ENCODE results near the gene CDPF1.

CDPF1 gene

DNA sequence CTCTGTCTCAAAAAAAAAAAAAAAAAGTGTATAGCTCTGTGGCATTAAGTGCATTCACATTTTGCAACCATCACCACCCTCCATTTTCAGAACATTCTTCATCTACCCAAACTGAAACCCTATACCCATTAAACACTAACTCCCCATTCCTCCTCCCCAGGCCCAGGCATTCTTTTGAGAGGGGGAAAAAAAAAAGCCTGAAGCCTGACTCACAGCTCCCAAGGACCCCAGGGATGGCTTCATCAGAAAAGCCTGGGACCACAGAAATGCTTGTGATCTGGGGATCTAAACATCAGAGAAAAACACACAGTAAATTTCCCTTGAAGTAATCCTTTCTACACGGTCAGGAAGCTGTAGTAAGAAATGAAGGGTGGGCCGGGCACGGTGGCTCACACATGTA, 35.9 kb upstream of the CDPF1 start:
- peaks cover 23% of the 10 kb centered on the region for H3K36me3 ChIP-seq

DNA sequence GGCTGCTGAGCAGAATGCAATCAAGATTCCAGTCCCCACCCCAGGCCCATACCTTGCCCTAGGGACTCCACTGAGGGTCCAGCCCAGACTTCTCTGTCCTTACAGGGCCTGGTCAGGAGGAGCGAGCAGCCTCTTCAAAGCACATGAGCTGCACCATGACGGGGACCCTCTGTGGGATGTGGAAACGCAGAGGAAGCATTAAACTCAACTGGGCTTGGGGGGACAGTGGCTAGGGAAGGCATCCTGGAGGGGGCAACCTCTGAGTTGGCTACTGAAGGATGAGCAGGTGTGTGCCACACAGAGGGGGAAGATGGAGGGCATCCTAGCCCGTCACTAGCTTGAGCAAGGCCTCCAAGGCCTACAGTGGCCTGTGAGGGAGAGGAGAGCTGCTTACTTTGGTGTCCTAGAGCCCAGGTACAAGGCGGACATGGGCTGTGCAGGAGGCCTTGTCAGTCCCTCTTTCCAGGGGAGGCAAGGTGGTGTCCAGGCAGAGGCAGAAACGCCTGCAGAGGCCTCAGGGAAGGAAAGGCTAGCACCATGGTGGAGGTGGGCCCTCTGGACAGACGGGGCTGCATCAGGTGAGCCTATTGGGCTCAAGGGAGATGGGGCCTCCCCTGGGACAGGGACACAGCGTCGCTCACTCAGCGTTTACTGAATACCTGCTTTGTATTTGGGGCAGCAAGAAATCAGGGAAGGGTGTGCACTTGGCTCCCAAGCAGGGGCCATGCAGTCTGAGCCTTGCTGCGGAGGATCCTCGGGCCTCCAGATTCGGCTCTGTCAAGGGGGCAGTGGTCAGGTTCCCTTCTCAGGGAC, 32.0 kb upstream of the CDPF1 start:
- Histone ChIP-seq H3K27ac (no peak overlapping the region), H3K36me3 (peaks cover 51% of the 10 kb centered on the region), H3K9me3 (ENCODE audit: severe bottlenecking) (no peaks in the 10 kb centered on the region), H3K27me3 (ENCODE audit: insufficient read depth, low read depth, severe bottlenecking) (no peaks in the 10 kb centered on the region), H3K4me3 (ENCODE audit: low read depth, low read length) (no peak overlapping the region)
- TF ChIP-seq, protein P1, sequence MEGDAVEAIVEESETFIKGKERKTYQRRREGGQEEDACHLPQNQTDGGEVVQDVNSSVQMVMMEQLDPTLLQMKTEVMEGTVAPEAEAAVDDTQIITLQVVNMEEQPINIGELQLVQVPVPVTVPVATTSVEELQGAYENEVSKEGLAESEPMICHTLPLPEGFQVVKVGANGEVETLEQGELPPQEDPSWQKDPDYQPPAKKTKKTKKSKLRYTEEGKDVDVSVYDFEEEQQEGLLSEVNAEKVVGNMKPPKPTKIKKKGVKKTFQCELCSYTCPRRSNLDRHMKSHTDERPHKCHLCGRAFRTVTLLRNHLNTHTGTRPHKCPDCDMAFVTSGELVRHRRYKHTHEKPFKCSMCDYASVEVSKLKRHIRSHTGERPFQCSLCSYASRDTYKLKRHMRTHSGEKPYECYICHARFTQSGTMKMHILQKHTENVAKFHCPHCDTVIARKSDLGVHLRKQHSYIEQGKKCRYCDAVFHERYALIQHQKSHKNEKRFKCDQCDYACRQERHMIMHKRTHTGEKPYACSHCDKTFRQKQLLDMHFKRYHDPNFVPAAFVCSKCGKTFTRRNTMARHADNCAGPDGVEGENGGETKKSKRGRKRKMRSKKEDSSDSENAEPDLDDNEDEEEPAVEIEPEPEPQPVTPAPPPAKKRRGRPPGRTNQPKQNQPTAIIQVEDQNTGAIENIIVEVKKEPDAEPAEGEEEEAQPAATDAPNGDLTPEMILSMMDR (IDR thresholded peaks at IDR 0.05; ENCODE audit: low read depth, low read length), result no peak
- no peak for DNase-seq

More for the DNA sequence above, 35.9 kb upstream of the CDPF1 start:
- Histone ChIP-seq H3K4me3 (ENCODE audit: low read depth, low read length) (no peak overlapping the region), H3K9me3 (ENCODE audit: severe bottlenecking) (no peaks in the 10 kb centered on the region), H3K27ac (no peak overlapping the region), H3K27me3 (ENCODE audit: insufficient read depth, low read depth, severe bottlenecking) (no peaks in the 10 kb centered on the region)
- TF ChIP-seq, protein P1 (IDR thresholded peaks at IDR 0.05; ENCODE audit: low read depth, low read length), result no peak
- DNase-seq, result no peak

DNA sequence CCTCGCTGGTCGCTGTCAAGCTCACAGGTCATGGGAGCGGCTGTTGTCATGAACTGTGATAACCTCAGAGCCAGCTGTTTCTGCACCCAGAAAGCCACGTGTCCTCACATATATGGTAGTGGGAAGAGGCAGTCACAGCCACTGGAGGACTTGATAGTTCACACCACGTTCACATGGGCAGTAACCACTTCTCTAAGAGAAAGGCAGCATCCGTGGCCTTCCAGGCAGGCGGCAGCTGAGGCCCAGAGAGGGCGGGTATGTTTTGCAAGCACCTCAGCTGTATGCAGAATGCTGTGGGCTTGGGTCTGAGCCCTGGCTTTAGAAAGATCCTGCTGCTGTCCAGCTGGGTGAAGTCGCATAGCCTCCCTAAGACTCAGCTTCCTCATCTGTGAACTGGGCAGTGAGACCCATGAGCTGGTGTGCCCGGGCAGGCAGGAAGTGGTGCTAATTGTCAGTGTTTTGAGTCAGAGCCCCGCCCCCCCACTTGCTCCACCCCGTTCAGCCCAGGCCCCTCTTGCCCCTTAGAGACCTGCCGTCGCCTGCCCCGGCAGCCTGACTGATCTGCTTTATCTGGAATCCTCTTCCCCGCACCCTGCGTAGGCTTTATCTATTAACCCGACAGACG, 31.0 kb upstream of the CDPF1 start:
- no peak overlapping the region for H3K27ac ChIP-seq
- DNase-seq, result no peak
- TF ChIP-seq, protein P1 (IDR thresholded peaks at IDR 0.05; ENCODE audit: low read depth, low read length), result no peak
- peaks cover 56% of the 10 kb centered on the region for H3K36me3 ChIP-seq
- no peaks in the 10 kb centered on the region for H3K9me3 ChIP-seq (ENCODE audit: severe bottlenecking)
- no peak overlapping the region for H3K4me3 ChIP-seq (ENCODE audit: low read depth, low read length)
- H3K27me3 ChIP-seq (ENCODE audit: insufficient read depth, low read depth, severe bottlenecking), result no peaks in the 10 kb centered on the region

DNA sequence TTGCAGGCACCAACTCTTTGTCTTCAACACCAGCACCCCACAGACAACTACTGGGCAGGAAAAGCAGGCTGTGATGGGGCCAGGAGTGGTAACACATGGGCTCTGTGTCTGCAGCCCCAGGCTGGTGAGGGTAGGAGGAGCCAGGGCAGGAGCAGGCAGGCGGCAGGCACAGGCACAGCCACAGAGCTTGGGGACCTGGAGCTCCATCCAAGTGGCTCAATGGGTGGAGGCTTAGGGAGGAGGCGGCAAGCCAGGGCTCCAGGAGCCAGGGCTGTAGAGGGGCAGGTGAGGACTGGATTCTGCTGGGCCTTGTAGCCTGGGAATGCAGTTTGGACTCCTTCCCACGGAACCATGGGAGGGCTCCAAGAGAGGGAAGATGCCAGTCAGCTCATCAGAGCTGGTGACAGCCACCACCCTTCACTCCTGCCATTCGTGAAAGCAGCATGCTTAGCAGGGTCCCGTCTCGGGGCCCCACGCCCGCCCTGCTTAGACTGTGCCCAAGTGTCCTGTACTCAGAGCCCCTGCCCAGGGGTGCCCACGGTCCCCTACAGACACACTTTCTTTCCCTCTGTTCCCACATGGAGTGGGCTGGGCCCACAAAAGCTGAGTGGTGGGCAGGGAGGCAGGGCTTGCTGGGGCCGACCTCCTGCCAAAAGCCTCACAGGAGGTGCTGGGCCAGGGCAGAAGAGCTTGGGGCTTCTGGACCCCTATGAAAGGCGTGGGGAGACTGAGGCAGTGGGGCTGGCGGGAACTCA, 30.1 kb upstream of the CDPF1 start:
- Histone ChIP-seq H3K27me3 (ENCODE audit: insufficient read depth, low read depth, severe bottlenecking) (no peaks in the 10 kb centered on the region), H3K4me3 (ENCODE audit: low read depth, low read length) (no peak overlapping the region), H3K9me3 (ENCODE audit: severe bottlenecking) (no peaks in the 10 kb centered on the region), H3K36me3 (peaks cover 61% of the 10 kb centered on the region), H3K27ac (no peak overlapping the region)
- DNase-seq, result no peak
- TF ChIP-seq, protein P1 (IDR thresholded peaks at IDR 0.05; ENCODE audit: low read depth, low read length), result no peak

DNA sequence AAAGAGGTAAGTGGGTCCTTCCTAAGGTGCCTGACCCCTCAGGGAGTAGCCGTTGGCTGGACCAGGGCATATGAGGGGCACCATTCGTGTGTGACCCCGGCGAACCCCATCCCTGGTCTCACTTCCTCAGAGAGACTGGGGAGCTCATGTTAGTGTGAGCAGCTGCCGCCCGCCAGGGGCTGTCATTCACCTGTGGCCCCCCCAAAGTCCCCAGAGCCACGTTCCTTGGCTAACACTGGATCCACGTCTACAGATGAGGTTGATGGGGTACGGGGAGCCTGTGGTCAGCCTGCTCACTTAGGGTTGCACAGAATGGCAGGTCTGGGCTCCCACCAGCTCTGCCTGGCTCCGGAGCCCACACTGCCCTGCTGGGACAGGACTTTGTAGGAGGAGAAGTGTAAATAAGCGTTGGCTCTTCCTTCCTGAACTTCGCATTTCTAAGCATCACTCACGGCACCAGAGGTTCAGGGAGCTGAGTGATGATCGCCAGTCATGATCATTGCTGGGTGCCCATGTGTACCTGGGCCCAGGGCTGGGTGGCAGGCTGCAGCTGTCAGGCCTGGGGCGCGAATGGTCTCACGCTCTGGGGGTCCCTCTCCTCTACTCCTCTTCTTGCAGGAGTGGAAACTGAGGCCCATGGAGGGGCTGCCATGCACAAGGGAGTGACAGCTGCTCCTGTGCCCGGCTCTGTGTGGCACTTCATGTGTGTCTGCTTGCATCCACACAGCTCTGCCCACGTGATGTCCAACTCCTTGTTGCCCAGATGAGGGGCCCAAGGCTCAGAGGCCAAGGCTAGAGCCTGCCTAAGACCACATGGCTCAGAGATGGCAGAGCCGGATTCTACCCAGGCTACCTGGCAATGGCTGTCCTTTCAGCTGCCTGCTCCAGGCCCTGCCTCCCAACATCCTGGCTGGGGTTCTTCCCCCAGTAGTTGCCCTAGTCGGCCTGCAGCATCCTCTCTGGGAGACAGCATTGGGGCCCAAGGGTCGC, 28.9 kb upstream of the CDPF1 start:
- no peak overlapping the region for H3K27ac ChIP-seq
- no peaks in the 10 kb centered on the region for H3K9me3 ChIP-seq (ENCODE audit: severe bottlenecking)
- H3K36me3 ChIP-seq, result peaks cover 66% of the 10 kb centered on the region
- DNase-seq, result no peak
- TF ChIP-seq, protein P1 (IDR thresholded peaks at IDR 0.05; ENCODE audit: low read depth, low read length), result no peak
- no peaks in the 10 kb centered on the region for H3K27me3 ChIP-seq (ENCODE audit: insufficient read depth, low read depth, severe bottlenecking)
- no peak overlapping the region for H3K4me3 ChIP-seq (ENCODE audit: low read depth, low read length)
